ENCODE results near the gene KLHL18.

KLHL18 gene

DNA sequence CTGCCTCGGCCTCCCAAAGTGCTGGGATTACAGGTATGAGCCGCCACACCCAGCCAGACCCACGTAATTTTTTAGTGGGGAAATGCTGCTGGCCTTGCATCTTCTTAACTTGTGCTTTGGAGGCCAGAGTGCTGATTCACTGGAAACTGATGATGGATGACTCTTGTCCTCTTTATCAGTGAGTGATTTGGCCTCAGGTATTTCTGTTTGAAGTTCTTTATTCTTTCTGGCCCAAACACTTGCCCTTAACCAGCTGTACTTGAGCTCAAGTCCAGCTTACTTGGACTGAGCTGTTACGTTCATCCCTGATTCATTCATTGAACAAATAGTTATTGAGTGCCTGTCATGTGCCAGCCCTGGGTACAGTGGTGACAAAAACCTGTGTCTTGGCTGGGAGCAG is 102.3 kb downstream of the KLHL18 start:
- in situ Hi-C loops (cut with MboI; ENCODE audit: low sequenced_read_pairs): no loop called here

DNA sequence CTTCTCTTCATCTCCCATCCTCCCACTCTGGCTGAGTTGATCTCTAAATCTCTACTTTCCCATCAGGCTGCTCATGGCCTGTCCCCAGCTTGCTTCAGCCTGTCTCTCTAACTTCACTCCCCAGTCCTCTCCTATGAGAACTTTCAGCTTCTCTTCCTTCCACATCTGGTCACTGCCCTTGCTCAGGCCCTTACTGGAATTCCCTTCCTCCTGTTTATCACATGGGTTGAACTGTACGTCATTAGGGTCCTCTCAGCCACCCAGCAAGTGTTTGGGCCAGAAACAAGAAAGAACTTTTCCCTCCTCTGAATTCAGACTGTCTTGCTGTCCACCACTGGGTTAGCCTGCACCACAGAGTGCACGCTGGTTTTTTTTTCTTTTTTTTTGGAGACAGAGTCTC is 103.1 kb downstream of the KLHL18 start:
- in situ Hi-C loops (cut with MboI; ENCODE audit: low sequenced_read_pairs): no loop called here

DNA sequence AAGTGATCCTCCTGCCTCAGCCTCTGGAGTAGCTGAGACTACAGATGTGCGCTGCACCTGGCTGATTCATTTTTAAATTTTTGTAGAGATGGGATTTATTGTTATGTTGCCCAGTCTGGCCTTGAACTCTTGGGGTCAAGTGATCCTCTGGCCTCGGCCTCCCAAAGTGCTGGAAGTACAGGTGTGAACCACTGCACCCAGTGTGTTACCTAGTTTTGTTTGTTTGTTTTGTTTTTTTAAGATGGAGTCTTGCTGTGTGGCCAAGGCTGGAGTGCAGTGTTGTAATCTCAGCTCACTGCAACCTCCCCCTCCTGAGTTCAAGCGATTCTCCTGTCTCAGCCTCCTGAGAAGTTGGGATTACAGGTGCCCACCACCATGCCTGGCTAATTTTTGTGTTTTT is 110.2 kb downstream of the KLHL18 start:
- in situ Hi-C loops (cut with MboI; ENCODE audit: low sequenced_read_pairs): no loop called here

DNA sequence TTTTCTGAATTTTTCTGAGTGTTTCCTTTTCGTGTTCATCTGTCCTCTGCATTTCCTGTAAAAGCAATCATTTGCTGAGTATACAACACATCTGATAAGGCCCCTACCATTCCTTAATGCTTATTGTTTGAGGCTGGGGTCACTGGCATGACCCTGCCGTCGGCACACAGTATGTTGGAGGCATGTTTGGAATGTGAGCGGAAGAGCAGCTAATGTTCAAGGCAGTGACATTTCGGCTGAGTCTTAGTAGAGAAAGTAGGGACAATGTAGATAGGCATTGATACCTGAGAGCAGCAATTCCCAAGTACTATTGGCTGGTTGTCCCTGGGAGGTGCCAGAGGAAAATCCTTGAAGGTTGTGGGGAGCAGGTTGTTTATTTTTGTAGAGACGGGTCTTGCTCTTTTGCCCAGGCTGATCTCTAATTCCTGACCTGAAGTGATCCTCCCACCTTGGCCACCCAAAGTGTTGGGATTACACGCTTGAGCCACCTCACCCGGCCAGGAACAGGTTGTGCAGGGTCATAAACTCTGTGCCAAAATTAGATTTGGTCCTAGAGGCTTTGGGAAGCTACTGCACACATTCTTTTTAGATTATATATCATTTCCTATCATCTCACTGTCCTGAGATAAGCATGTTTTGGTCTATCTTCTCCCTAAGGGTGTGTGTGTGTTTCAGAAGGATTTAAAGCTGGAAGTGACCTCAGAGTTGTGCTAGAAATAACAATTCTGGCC is 111.6 kb downstream of the KLHL18 start:
- in situ Hi-C loops (cut with MboI; ENCODE audit: low sequenced_read_pairs): no loop called here

DNA sequence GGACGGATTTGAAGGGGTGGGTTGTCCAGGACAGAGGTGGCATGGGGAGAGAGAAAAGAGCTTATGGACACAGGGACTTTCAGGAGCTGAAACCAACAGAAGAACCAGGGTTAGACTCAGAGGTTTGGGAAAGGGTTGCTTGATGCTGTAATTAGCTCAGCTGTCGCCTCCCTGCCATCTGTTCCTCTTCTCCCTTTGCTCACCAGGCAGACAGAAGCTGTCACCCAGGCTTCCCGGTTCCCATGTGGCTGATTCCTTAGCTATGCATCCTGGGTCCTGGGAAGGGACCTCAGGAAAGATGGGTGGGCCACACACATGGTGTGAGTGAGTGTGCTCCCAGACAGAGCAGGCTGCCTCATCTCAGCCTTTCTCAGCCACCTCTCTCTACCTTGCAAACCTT is 112.1 kb downstream of the KLHL18 start:
- in situ Hi-C loops (cut with MboI; ENCODE audit: low sequenced_read_pairs): no loop called here
